ENCODE measurements around the gene ISCA1. TPM values are rescaled to one million over a fixed set of nuclear protein-coding genes. Genes with fewer than 3 reads are reported as not detected.

ISCA1 gene
- total and polyA plus RNA-seq, 2 of the 8 experiments (the other 6 are each of a cell fraction or from before 2014, with no cell fraction given), result 35.0 to 40.0 TPM

GRCh38 chr9:86324901-86325300, 42.6 kb upstream of the ISCA1 start:
- DNase-seq (ENCODE audit: low read depth in 1 of 2, low spot score in 2 of 2) (no peak), FAIRE-seq (no peak)
- H2BK5ac ChIP-seq (ENCODE audit: low read depth, low read length), result no peak overlapping the region
- H2AFZ ChIP-seq (ENCODE audit: low read length), result no peak overlapping the region
- no peak overlapping the region for H3K18ac ChIP-seq (ENCODE audit: extremely low read depth, low read length)
- H3K4me1 ChIP-seq (replicated peaks in 1 of 4; ENCODE audit: control insufficient read depth in 3 of 4, insufficient read depth in 4 of 4, low read length in 3 of 4), result peaks cover 0 to 7% (median 1%) of the 10 kb centered on the region in 4 experiments; a peak in 2 of 7 replicates
- H4K91ac ChIP-seq (replicated peaks; ENCODE audit: insufficient read length, low read length), result no peak overlapping the region
- H2AK5ac ChIP-seq (ENCODE audit: low read depth, low read length), result no peak overlapping the region
- no peak overlapping the region for H3K23ac ChIP-seq (ENCODE audit: insufficient read length)
- H2BK20ac ChIP-seq (ENCODE audit: low read length), result no peak overlapping the region
- no peaks in the 10 kb centered on the region for H3K23me2 ChIP-seq (ENCODE audit: low read depth, low read length)
- H3K36me3 ChIP-seq (ENCODE audit: control insufficient read depth in 2 of 4, insufficient read depth in 4 of 4, low read length in 3 of 4), result peaks cover 3 to 69% (median 33%) of the 10 kb centered on the region in 4 experiments
- H3K27ac ChIP-seq (ENCODE audit: low read depth, low read length), result no peak overlapping the region
- no peak overlapping the region for H4K5ac ChIP-seq (ENCODE audit: insufficient read length, low read depth, low read length)
- CTCF ChIA-PET (ENCODE audit: partially characterized antibody), result interaction anchor here (0.7 kb wide), 1 partner anchor 517 kb away, joined by 3 read pairs; no protein-coding TSS in a partner anchor
- POLR2A ChIA-PET (ENCODE audit: partially characterized antibody), result no interaction called here
- no peak overlapping the region for H2BK15ac ChIP-seq (ENCODE audit: low read length)
- no peak overlapping the region for H3K9ac ChIP-seq (replicated peaks in 1 of 4; ENCODE audit: extremely low read depth in 1 of 4, low read depth in 3 of 4, low read length in 3 of 4)
- no peak overlapping the region for H4K8ac ChIP-seq (ENCODE audit: extremely low read depth, insufficient read depth, low read length)
- no peaks in the 10 kb centered on the region for H3K27me3 ChIP-seq (replicated peaks in 1 of 4; ENCODE audit: control insufficient read depth in 3 of 4, extremely low read depth in 1 of 4, insufficient read depth in 3 of 4, low read length in 3 of 4)
- H3K9me3 ChIP-seq (ENCODE audit: insufficient read depth in 2 of 2, low read depth in 1 of 2, low read length in 1 of 2), result no peaks in the 10 kb centered on the region
- no peak overlapping the region for H3K14ac ChIP-seq (ENCODE audit: insufficient read length)
- peaks cover 2 to 7% of the 10 kb centered on the region in 2 experiments for H4K20me1 ChIP-seq (replicated peaks in 1 of 2; ENCODE audit: control insufficient read depth in 1 of 2, insufficient read depth in 2 of 2, low read length in 2 of 2)
- H3K79me1 ChIP-seq (ENCODE audit: low read depth, low read length), result no peaks in the 10 kb centered on the region
- H3K4me2 ChIP-seq (ENCODE audit: insufficient read depth in 1 of 2, low read depth in 2 of 2, low read length in 2 of 2), result no peak overlapping the region
- 96% methylated on average over 1 of the region's 1 CpG; no CpG with 5 or more reads in 1 of the 2 experiments for WGBS, 2 experiments (ENCODE audit: extremely low coverage in 1 of 2, insufficient coverage in 1 of 2, insufficient read length in 1 of 2, insufficient replicate concordance in 2 of 2, low coverage in 1 of 2, low lambda C conversion rate in 2 of 2, missing lambda C conversion rate in 1 of 2)
- H2BK12ac ChIP-seq (ENCODE audit: low read depth, low read length), result no peak overlapping the region
- no peaks in the 10 kb centered on the region for H3K79me2 ChIP-seq (ENCODE audit: control insufficient read depth in 1 of 2, insufficient read depth in 2 of 2, low read length in 2 of 2)
- no peak overlapping the region for H3K4me3 ChIP-seq (ENCODE audit: extremely low read depth in 1 of 4, insufficient read depth in 2 of 4, low read depth in 3 of 4, low read length in 4 of 4)
- no peak overlapping the region for H2BK120ac ChIP-seq (replicated peaks; ENCODE audit: low read depth, low read length)
- no peak overlapping the region for H3K56ac ChIP-seq (replicated peaks; ENCODE audit: insufficient read length, low read depth, low read length)
- no peak overlapping the region for H3K4ac ChIP-seq (replicated peaks; ENCODE audit: insufficient read length, low read depth, low read length)
- no peak for TF ChIP-seq RXRA (IDR thresholded peaks at IDR 0.05; ENCODE audit: insufficient read depth, low read depth, low read length)
- TF ChIP-seq KDM4A (IDR thresholded peaks at IDR 0.05; ENCODE audit: low read depth, low read length, severe bottlenecking), result no peak
- TF ChIP-seq SP2 (IDR thresholded peaks at IDR 0.05; ENCODE audit: low read length), result no peak
- TF ChIP-seq KDM5A (IDR thresholded peaks at IDR 0.05; ENCODE audit: low read length), result no peak
- TF ChIP-seq BCL11A (IDR thresholded peaks at IDR 0.05; ENCODE audit: low read depth in 2 of 2, low read length in 2 of 2), result no peak
- TF ChIP-seq RNF2 (IDR thresholded peaks at IDR 0.05; ENCODE audit: borderline replicate concordance, low read depth, low read length, missing control alignments, poor library complexity, severe bottlenecking), result no peak
- no peak for TF ChIP-seq ATF2 (IDR thresholded peaks at IDR 0.05; ENCODE audit: low read length)
- TF ChIP-seq USF2 (IDR thresholded peaks at IDR 0.05; ENCODE audit: low read length), result no peak
- no peak for TF ChIP-seq GTF2F1 (IDR thresholded peaks at IDR 0.05; ENCODE audit: borderline replicate concordance, low read depth, low read length)
- no peak for TF ChIP-seq CREB1 (IDR thresholded peaks at IDR 0.05)
- no peak for TF ChIP-seq HDAC6 (IDR thresholded peaks at IDR 0.05; ENCODE audit: low read depth, low read length)

All from H1 (cell line).